Prostate gland (tissue), 2 donors: ENCODE data around the gene GOLGA8G.
"Not testable (repeated sequence)": the region's sequence is repeated elsewhere in the genome, so short reads cannot be mapped to it uniquely, and the experiment has no call there.

Source experiments
- CTCF ChIP-seq, 4 experiments: fragments of 200-600 bp in 2 of 4; fragments of 450-650 bp in 2 of 4; sonication (generic) in 2 of 4; IDR thresholded peaks; 1 replicate in 3 of 4; 2 replicates in 1 of 4; pipeline ENCODE4 v1.5.1; 2016 to 2019; ENCODE audit warnings: antibody characterized with exemption in 4 of 4, mild to moderate bottlenecking in 2 of 4, moderate library complexity in 2 of 4
- POLR2A ChIP-seq: fragments of 450-650 bp; IDR thresholded peaks from one replicate; pipeline ENCODE4 v1.6.1; 2016; ENCODE audit warnings: antibody characterized with exemption, mild to moderate bottlenecking

- not testable (repeated sequence) for TF ChIP-seq CTCF (IDR thresholded peaks at IDR 0.05); POLR2A
Observed at GRCh38 chr15:28508217-28508889, 24.4 kb downstream of the GOLGA8G start.
